ENCODE results near the gene MLXIP. TPM values are rescaled to one million over a fixed set of nuclear protein-coding genes. Genes with fewer than 3 reads are reported as not detected.

MLXIP gene
- total and polyA plus RNA-seq, 3 experiments from 2014 or later: 18.3 to 33.9 (median 32.1) TPM

GRCh38 chr12:122063694-122064024 is 14.9 kb upstream of the MLXIP start:
- no peaks in the 10 kb centered on the region for H3K27me3 ChIP-seq (ENCODE audit: insufficient read depth, low read length, poor library complexity, severe bottlenecking)
- H3K9me3 Mint-ChIP-seq: no peaks in the 10 kb centered on the region
- H3K4me3 Mint-ChIP-seq: no peak overlapping the region
- DNase-seq: no peak
- H3K36me3 Mint-ChIP-seq: peaks cover 0 to 3% (median 0%) of the 10 kb centered on the region in 3 donors
- CTCF ChIA-PET: interaction anchor here (1.0 to 2.5 kb wide), 2 partner anchors 9 to 59 kb away, joined by 8 to 9 read pairs; no protein-coding TSS in a partner anchor
- no peak overlapping the region for H3K4me3 ChIP-seq (ENCODE audit: low read length)
- no peak overlapping the region for H3K27ac Mint-ChIP-seq
- peak overlapping the region; percentile 54 for H3K27ac ChIP-seq (ENCODE audit: low read depth, low read length)
- peaks cover 12% of the 10 kb centered on the region for H3K4me1 ChIP-seq (ENCODE audit: insufficient read depth, low read length)
- H3K27me3 Mint-ChIP-seq: no peaks in the 10 kb centered on the region
- POLR2A ChIA-PET: no interaction called here
- peaks cover 10 to 12% (median 12%) of the 10 kb centered on the region in 3 donors for H3K4me1 Mint-ChIP-seq
- no peaks in the 10 kb centered on the region for H3K9me3 ChIP-seq (ENCODE audit: low read length)
- H3K36me3 ChIP-seq (ENCODE audit: insufficient read depth, low read length): no peaks in the 10 kb centered on the region

GRCh38 chr12:122064025-122064777 is 14.4 kb upstream of the MLXIP start:
- no peaks in the 10 kb centered on the region for H3K27me3 ChIP-seq (ENCODE audit: insufficient read depth, low read length, poor library complexity, severe bottlenecking)
- no peak overlapping the region for H3K27ac Mint-ChIP-seq
- no peak overlapping the region for H3K4me3 ChIP-seq (ENCODE audit: low read length)
- H3K4me1 ChIP-seq (ENCODE audit: insufficient read depth, low read length): peaks cover 13% of the 10 kb centered on the region
- ChIA-PET POLR2A (no interaction called here), CTCF (interaction anchor here (2.5 kb wide), 1 partner anchor 59 kb away, joined by 9 read pairs; no protein-coding TSS in a partner anchor)
- H3K9me3 Mint-ChIP-seq: no peaks in the 10 kb centered on the region
- H3K4me1 Mint-ChIP-seq: peaks cover 10 to 12% (median 12%) of the 10 kb centered on the region in 3 donors
- H3K9me3 ChIP-seq (ENCODE audit: low read length): no peaks in the 10 kb centered on the region
- H3K4me3 Mint-ChIP-seq: peak overlapping the region in 1 of 7 donors; percentile 40
- peak overlapping the region; percentile 79 for H3K27ac ChIP-seq (ENCODE audit: low read depth, low read length)
- no peak for DNase-seq
- no peaks in the 10 kb centered on the region for H3K36me3 ChIP-seq (ENCODE audit: insufficient read depth, low read length)
- H3K36me3 Mint-ChIP-seq: no peaks in the 10 kb centered on the region
- no peaks in the 10 kb centered on the region for H3K27me3 Mint-ChIP-seq

GRCh38 chr12:122064780-122065588 is 13.6 kb upstream of the MLXIP start:
- DNase-seq: no peak
- H3K9me3 Mint-ChIP-seq: no peaks in the 10 kb centered on the region
- Histone ChIP-seq H3K9me3 (ENCODE audit: low read length) (no peaks in the 10 kb centered on the region), H3K4me1 (ENCODE audit: insufficient read depth, low read length) (peaks cover 13% of the 10 kb centered on the region), H3K4me3 (ENCODE audit: low read length) (no peak overlapping the region), H3K27me3 (ENCODE audit: insufficient read depth, low read length, poor library complexity, severe bottlenecking) (no peaks in the 10 kb centered on the region), H3K27ac (ENCODE audit: low read depth, low read length) (peak overlapping the region; percentile 79), H3K36me3 (ENCODE audit: insufficient read depth, low read length) (no peaks in the 10 kb centered on the region)
- peak overlapping the region in 1 of 8 donors; percentile 29 for H3K27ac Mint-ChIP-seq
- no peak overlapping the region for H3K4me3 Mint-ChIP-seq
- POLR2A ChIA-PET: no interaction called here
- no peaks in the 10 kb centered on the region for H3K36me3 Mint-ChIP-seq
- H3K27me3 Mint-ChIP-seq: no peaks in the 10 kb centered on the region
- H3K4me1 Mint-ChIP-seq: peaks cover 10 to 12% (median 12%) of the 10 kb centered on the region in 3 donors
- CTCF ChIA-PET: interaction anchor here (2.5 to 5.3 kb wide), 2 partner anchors 10 to 58 kb away, joined by 9 to 18 read pairs; no protein-coding TSS in a partner anchor

- Histone ChIP-seq H3K36me3 (ENCODE audit: insufficient read depth, low read length) (no peaks in the 10 kb centered on the region), H3K4me3 (ENCODE audit: low read length) (peak overlapping the region; percentile 44), H3K9me3 (ENCODE audit: low read length) (no peaks in the 10 kb centered on the region), H3K27me3 (ENCODE audit: insufficient read depth, low read length, poor library complexity, severe bottlenecking) (no peaks in the 10 kb centered on the region), H3K27ac (ENCODE audit: low read depth, low read length) (no peak overlapping the region), H3K4me1 (ENCODE audit: insufficient read depth, low read length) (peaks cover 13% of the 10 kb centered on the region)
- POLR2A ChIA-PET: interaction anchor here (0.6 to 2.5 kb wide), 4 partner anchors 11 to 484 kb away, joined by 4 to 9 read pairs (median 5); partner anchors contain the start of gene MLXIP
- CTCF ChIA-PET: interaction anchor here (1.3 to 5.3 kb wide), 4 partner anchors 13 to 56 kb away, joined by 3 to 18 read pairs (median 14); no protein-coding TSS in a partner anchor
- peak overlapping the region in 6 of 7 donors; percentile 52 to 77 (median 63) for H3K4me3 Mint-ChIP-seq
- peak overlapping the region; percentile 31 to 98 (median 80) for H3K27ac Mint-ChIP-seq
- H3K4me1 Mint-ChIP-seq: peaks cover 10 to 12% (median 12%) of the 10 kb centered on the region in 3 donors
- no peaks in the 10 kb centered on the region for H3K27me3 Mint-ChIP-seq
- DNase-seq: no peak
- H3K9me3 Mint-ChIP-seq: no peaks in the 10 kb centered on the region
- H3K36me3 Mint-ChIP-seq: no peaks in the 10 kb centered on the region
These were observed 11.0 kb upstream of the MLXIP start for GRCh38 chr12:122067548-122067947.

- no peaks in the 10 kb centered on the region for H3K36me3 ChIP-seq (ENCODE audit: insufficient read depth, low read length)
- Mint-ChIP-seq H3K27me3 (no peaks in the 10 kb centered on the region), H3K36me3 (no peaks in the 10 kb centered on the region), H3K4me3 (peak overlapping the region; percentile 8 to 77 (median 63)), H3K9me3 (no peaks in the 10 kb centered on the region), H3K4me1 (peaks cover 10 to 12% (median 12%) of the 10 kb centered on the region in 3 donors), H3K27ac (peak overlapping the region; percentile 31 to 98 (median 80))
- no peaks in the 10 kb centered on the region for H3K9me3 ChIP-seq (ENCODE audit: low read length)
- DNase-seq: peak in 3 of 5 donors; percentile 9 to 59 (median 42)
- no peaks in the 10 kb centered on the region for H3K27me3 ChIP-seq (ENCODE audit: insufficient read depth, low read length, poor library complexity, severe bottlenecking)
- H3K4me1 ChIP-seq (ENCODE audit: insufficient read depth, low read length): peaks cover 13% of the 10 kb centered on the region
- POLR2A ChIA-PET: interaction anchor here (0.6 to 2.5 kb wide), 2 partner anchors 10 to 264 kb away, joined by 4 to 9 read pairs; partner anchors contain the start of gene MLXIP
- H3K27ac ChIP-seq (ENCODE audit: low read depth, low read length): no peak overlapping the region
- CTCF ChIA-PET: interaction anchor here (1.3 to 5.3 kb wide), 6 partner anchors 13 to 58 kb away, joined by 3 to 18 read pairs (median 8); no protein-coding TSS in a partner anchor
- peak overlapping the region; percentile 44 for H3K4me3 ChIP-seq (ENCODE audit: low read length)
These were observed 10.6 kb upstream of the MLXIP start for GRCh38 chr12:122067966-122068365.

GRCh38 chr12:122072031-122072970 is 6.3 kb upstream of the MLXIP start:
- H3K36me3 Mint-ChIP-seq: no peaks in the 10 kb centered on the region
- CTCF ChIA-PET: no interaction called here
- Histone ChIP-seq H3K27me3 (ENCODE audit: insufficient read depth, low read length, poor library complexity, severe bottlenecking) (no peaks in the 10 kb centered on the region), H3K4me3 (ENCODE audit: low read length) (no peak overlapping the region), H3K9me3 (ENCODE audit: low read length) (no peaks in the 10 kb centered on the region), H3K27ac (ENCODE audit: low read depth, low read length) (no peak overlapping the region), H3K4me1 (ENCODE audit: insufficient read depth, low read length) (peaks cover 13% of the 10 kb centered on the region), H3K36me3 (ENCODE audit: insufficient read depth, low read length) (no peaks in the 10 kb centered on the region)
- H3K27me3 Mint-ChIP-seq: no peaks in the 10 kb centered on the region
- peaks cover 10 to 16% (median 12%) of the 10 kb centered on the region in 3 donors for H3K4me1 Mint-ChIP-seq
- peak overlapping the region in 1 of 7 donors; percentile 36 for H3K4me3 Mint-ChIP-seq
- POLR2A ChIA-PET: no interaction called here
- DNase-seq: no peak
- no peaks in the 10 kb centered on the region for H3K9me3 Mint-ChIP-seq
- peak overlapping the region in 1 of 8 donors; percentile 62 for H3K27ac Mint-ChIP-seq

GRCh38 chr12:122073815-122074214 is 4.7 kb upstream of the MLXIP start:
- ChIA-PET POLR2A (no interaction called here), CTCF (interaction anchor here (0.8 kb wide), 1 partner anchor 19 kb away, joined by 4 read pairs; no protein-coding TSS in a partner anchor)
- no peak overlapping the region for H3K4me3 ChIP-seq (ENCODE audit: low read length)
- Mint-ChIP-seq H3K4me3 (peak overlapping the region in 2 of 7 donors; percentile 42 to 63), H3K27me3 (no peaks in the 10 kb centered on the region), H3K9me3 (no peaks in the 10 kb centered on the region), H3K36me3 (no peaks in the 10 kb centered on the region), H3K4me1 (peaks cover 0 to 10% (median 3%) of the 10 kb centered on the region in 3 donors), H3K27ac (peak overlapping the region in 3 of 8 donors; percentile 23 to 61 (median 24))
- H3K27me3 ChIP-seq (ENCODE audit: insufficient read depth, low read length, poor library complexity, severe bottlenecking): no peaks in the 10 kb centered on the region
- no peak overlapping the region for H3K27ac ChIP-seq (ENCODE audit: low read depth, low read length)
- no peaks in the 10 kb centered on the region for H3K9me3 ChIP-seq (ENCODE audit: low read length)
- no peak for DNase-seq
- no peaks in the 10 kb centered on the region for H3K36me3 ChIP-seq (ENCODE audit: insufficient read depth, low read length)
- peaks cover 4% of the 10 kb centered on the region for H3K4me1 ChIP-seq (ENCODE audit: insufficient read depth, low read length)
